IPS-15b (cell line): ENCODE results near the gene BST2.
A peak's percentile ranks its signal among the peaks of the same experiment; 100 is the strongest.

Experiments used
- H3K27me3 ChIP-seq: one replicate; pipeline ENCODE4 v1.6.1; 2013; ENCODE audit warnings: low read length; ENCODE audit not compliant: control insufficient read depth, insufficient read depth
- H3K36me3 ChIP-seq: one replicate; pipeline ENCODE4 v1.6.1; 2013; ENCODE audit warnings: low read length; ENCODE audit not compliant: control insufficient read depth, insufficient read depth
- H3K4me1 ChIP-seq: one replicate; pipeline ENCODE4 v1.6.1; 2013; ENCODE audit warnings: mild to moderate bottlenecking, low read length; ENCODE audit not compliant: control insufficient read depth, insufficient read depth
- H3K4me3 ChIP-seq: one replicate; pipeline ENCODE4 v1.5.1; 2013; ENCODE audit warnings: low read depth, low read length
- H3K9ac ChIP-seq: one replicate; pipeline ENCODE4 v1.6.1; 2013; ENCODE audit warnings: low read depth, mild to moderate bottlenecking, low read length
- H3K9me3 ChIP-seq: one replicate; pipeline ENCODE4 v1.6.1; 2013; ENCODE audit warnings: mild to moderate bottlenecking, low read length; ENCODE audit not compliant: control insufficient read depth, insufficient read depth

The BST2 gene

GRCh38 chr19:17393914-17394313 lies 11.5 kb downstream of the BST2 start, which contains the start of gene CCDC194:
Gene CCDC194 (minus strand): TSS chr19:17394196. CDS start chr19:17394158, 38 bp downstream.
- Histone ChIP-seq H3K4me3 (no peak within 1 kb of the TSS), H3K36me3 (peaks cover under 1% of the 10 kb centered on the region), H3K9me3 (no peaks in the 10 kb centered on the region), H3K27me3 (peaks cover 8% of the 10 kb centered on the region), H3K9ac (no peak within 1 kb of the TSS), H3K4me1 (peaks cover 3% of the 10 kb centered on the region)

GRCh38 chr19:17393002-17393401 lies 12.4 kb downstream of the BST2 start:
- H3K4me1 ChIP-seq: peaks cover 3% of the 10 kb centered on the region

GRCh38 chr19:17391371-17392151 lies 13.9 kb downstream of the BST2 start:
- Histone ChIP-seq H3K4me3 (peak overlapping the region; percentile 51), H3K9ac (no peak overlapping the region)

More at GRCh38 chr19:17393002-17393401, 12.4 kb downstream of the BST2 start:
- H3K27me3 ChIP-seq: peaks cover 8% of the 10 kb centered on the region
- H3K9ac ChIP-seq: no peak overlapping the region
- no peaks in the 10 kb centered on the region for H3K9me3 ChIP-seq
- H3K36me3 ChIP-seq: no peaks in the 10 kb centered on the region
- no peak overlapping the region for H3K4me3 ChIP-seq

GRCh38 chr19:17390665-17391370 lies 14.6 kb downstream of the BST2 start:
- Histone ChIP-seq H3K4me1 (peaks cover 3% of the 10 kb centered on the region), H3K9ac (peak overlapping the region; percentile 60)

More at GRCh38 chr19:17391371-17392151, 13.9 kb downstream of the BST2 start:
- peaks cover 3% of the 10 kb centered on the region for H3K4me1 ChIP-seq
- peaks cover 8% of the 10 kb centered on the region for H3K27me3 ChIP-seq
- H3K36me3 ChIP-seq: no peaks in the 10 kb centered on the region
- no peaks in the 10 kb centered on the region for H3K9me3 ChIP-seq

GRCh38 chr19:17389957-17390664 lies 15.3 kb downstream of the BST2 start:
- no peaks in the 10 kb centered on the region for H3K4me1 ChIP-seq
- peak overlapping the region; percentile 51 for H3K4me3 ChIP-seq
- peaks cover 8% of the 10 kb centered on the region for H3K27me3 ChIP-seq
- peak overlapping the region; percentile 60 for H3K9ac ChIP-seq
- H3K36me3 ChIP-seq: no peaks in the 10 kb centered on the region
- no peaks in the 10 kb centered on the region for H3K9me3 ChIP-seq

More at GRCh38 chr19:17390665-17391370, 14.6 kb downstream of the BST2 start:
- Histone ChIP-seq H3K36me3 (no peaks in the 10 kb centered on the region), H3K4me3 (peak overlapping the region; percentile 51), H3K27me3 (peaks cover 8% of the 10 kb centered on the region), H3K9me3 (no peaks in the 10 kb centered on the region)

GRCh38 chr19:17389288-17389687 lies 16.1 kb downstream of the BST2 start:
- Histone ChIP-seq H3K36me3 (no peaks in the 10 kb centered on the region), H3K27me3 (peaks cover 8% of the 10 kb centered on the region), H3K4me3 (no peak overlapping the region), H3K4me1 (no peaks in the 10 kb centered on the region), H3K9me3 (no peaks in the 10 kb centered on the region), H3K9ac (no peak overlapping the region)

- H3K9me3 ChIP-seq: no peaks in the 10 kb centered on the region
- no peaks in the 10 kb centered on the region for H3K36me3 ChIP-seq
- peaks cover 8% of the 10 kb centered on the region for H3K27me3 ChIP-seq
- no peak overlapping the region for H3K4me3 ChIP-seq
- H3K9ac ChIP-seq: no peak overlapping the region
- H3K4me1 ChIP-seq: no peaks in the 10 kb centered on the region
Observed at GRCh38 chr19:17385878-17386611, 19.4 kb downstream of the BST2 start.

GRCh38 chr19:17380426-17381138 lies 24.8 kb downstream of the BST2 start:
- Histone ChIP-seq H3K4me1 (peaks cover 2% of the 10 kb centered on the region), H3K36me3 (no peaks in the 10 kb centered on the region), H3K9me3 (no peaks in the 10 kb centered on the region), H3K4me3 (no peak overlapping the region), H3K9ac (no peak overlapping the region), H3K27me3 (no peaks in the 10 kb centered on the region)

- no peak overlapping the region for H3K9ac ChIP-seq
- no peak overlapping the region for H3K4me3 ChIP-seq
- peaks cover 2% of the 10 kb centered on the region for H3K4me1 ChIP-seq
- H3K27me3 ChIP-seq: no peaks in the 10 kb centered on the region
- H3K36me3 ChIP-seq: no peaks in the 10 kb centered on the region
- no peaks in the 10 kb centered on the region for H3K9me3 ChIP-seq
Observed at GRCh38 chr19:17379221-17379631, 26.2 kb downstream of the BST2 start.

- Histone ChIP-seq H3K27me3 (no peaks in the 10 kb centered on the region), H3K4me1 (peaks cover 2% of the 10 kb centered on the region), H3K4me3 (no peak overlapping the region), H3K9me3 (no peaks in the 10 kb centered on the region), H3K9ac (no peak overlapping the region), H3K36me3 (no peaks in the 10 kb centered on the region)
Observed at GRCh38 chr19:17378271-17378670, 27.2 kb downstream of the BST2 start.
